MCF 10A (cell line): ENCODE data around the gene PIP4P1. TPM values are rescaled to one million over a fixed set of nuclear protein-coding genes. Genes with fewer than 3 reads are reported as not detected.
A peak's percentile ranks its signal among the peaks of the same experiment; 100 is the strongest.

Experiments used
- BruUV-seq: library from RNA; stranded (reverse); fragments of 400-500 nt; replicated peaks from 2 replicates; lab custom pipeline; 2021; lab: Mats Ljungman, UMichigan
- CTCF ChIA-PET: fragments of 300-600 bp; sonication (Branson Sonifier 250); formaldehyde crosslinking; extraction: SDS; loops from one replicate; lab custom pipeline; 2021; ENCODE audit warnings: antibody characterized with exemption, inconsistent platforms; lab: Yijun Ruan, JAX
- POLR2A ChIA-PET: fragments of 300-600, 350-650 bp; sonication (Branson Sonifier 250); formaldehyde crosslinking; extraction: SDS; loops from one replicate; lab custom pipeline; 2020; ENCODE audit warnings: antibody characterized with exemption, inconsistent platforms; lab: Yijun Ruan, JAX
- DNase-seq: peaks from one replicate; pipeline ENCODE4 v3.0.0-alpha.2; 2018; ENCODE audit not compliant: unreplicated experiment
- H3K27ac Mint-ChIP-seq: one replicate; pipeline ENCODE4 v1.8.0; 2022; ENCODE audit warnings: mild to moderate bottlenecking, low read depth, mixed read lengths; ENCODE audit not compliant: unreplicated experiment
- H3K27me3 Mint-ChIP-seq: one replicate; pipeline ENCODE4 v1.8.0; 2022; ENCODE audit warnings: mixed read lengths; ENCODE audit not compliant: insufficient read depth, unreplicated experiment
- H3K36me3 Mint-ChIP-seq: one replicate; pipeline ENCODE4 v1.8.0; 2022; ENCODE audit warnings: mild to moderate bottlenecking, moderate library complexity, mixed read lengths; ENCODE audit not compliant: insufficient read depth, unreplicated experiment
- H3K4me1 Mint-ChIP-seq: one replicate; pipeline ENCODE4 v1.8.0; 2022; ENCODE audit warnings: mixed read lengths; ENCODE audit not compliant: insufficient read depth, unreplicated experiment
- H3K4me3 Mint-ChIP-seq: one replicate; pipeline ENCODE4 v1.8.0; 2022; ENCODE audit warnings: mild to moderate bottlenecking, moderate library complexity, mixed read lengths; ENCODE audit not compliant: unreplicated experiment
- H3K9me3 Mint-ChIP-seq: one replicate; pipeline ENCODE4 v1.8.0; 2022; ENCODE audit warnings: mixed read lengths; ENCODE audit not compliant: unreplicated experiment
- CTCF ChIP-seq: fragments of 200-600 bp; IDR thresholded peaks from one replicate; pipeline ENCODE4 v1.8.0; 2022; ENCODE audit warnings: antibody characterized with exemption, mild to moderate bottlenecking; ENCODE audit not compliant: unreplicated experiment
- intact Hi-C: fragments of 100-400 bp; cut with micrococcal nuclease; formaldehyde crosslinking; loops from 2 replicates; pipeline ENCODE4 v1.14.1; 2022
- total RNA-seq: library from RNA; stranded (reverse); gene quantifications from 2 replicates; pipeline ENCODE4 v1.2.3, GENCODE V29; 2022

Gene PIP4P1
- total RNA-seq, 1 experiment from 2014 or later, result 22.5 TPM

GRCh38 chr14:20490563-20490962 is 29.3 kb upstream of the PIP4P1 start:
- ChIA-PET CTCF (interaction anchor here (0.5 to 2.1 kb wide), 3 partner anchors 40 to 485 kb away, joined by 3 to 6 read pairs (median 4); no protein-coding TSS in a partner anchor), POLR2A (interaction anchor here (0.6 to 4.4 kb wide), 2 partner anchors 20 to 37 kb away, joined by 4 to 30 read pairs; partner anchors contain the start of gene PNP)
- Mint-ChIP-seq H3K27me3 (no peaks in the 10 kb centered on the region), H3K4me1 (peaks cover 28% of the 10 kb centered on the region), H3K36me3 (no peaks in the 10 kb centered on the region), H3K4me3 (no peak overlapping the region), H3K9me3 (no peaks in the 10 kb centered on the region), H3K27ac (no peak overlapping the region)
- no TSS peak for BruUV-seq
- no peak for TF ChIP-seq CTCF
- no peak for DNase-seq
- intact Hi-C loops, result no loop called here

GRCh38 chr14:20489093-20489994 is 28.1 kb upstream of the PIP4P1 start:
- POLR2A ChIA-PET, result interaction anchor here (0.7 to 4.4 kb wide), 4 partner anchors 19 to 147 kb away, joined by 3 to 30 read pairs (median 6); partner anchors contain the start of genes PIP4P1 and PNP
- DNase-seq, result peak; percentile 53
- Mint-ChIP-seq H3K36me3 (no peaks in the 10 kb centered on the region), H3K4me3 (no peak overlapping the region), H3K9me3 (no peaks in the 10 kb centered on the region), H3K27me3 (no peaks in the 10 kb centered on the region), H3K27ac (peak overlapping the region; percentile 1), H3K4me1 (peaks cover 26% of the 10 kb centered on the region)
- BruUV-seq, result no TSS peak
- no peak for TF ChIP-seq CTCF
- intact Hi-C loops, result no loop called here
- CTCF ChIA-PET, result interaction anchor here (0.6 to 1.2 kb wide), 5 partner anchors 13 to 42 kb away, joined by 3 to 4 read pairs (median 3); partner anchors contain the start of gene PIP4P1

GRCh38 chr14:20487396-20487725 is 26.1 kb upstream of the PIP4P1 start:
- no TSS peak for BruUV-seq
- TF ChIP-seq CTCF, result no peak
- ChIA-PET POLR2A (interaction anchor here (0.7 to 4.4 kb wide), 2 partner anchors 12 to 17 kb away, joined by 3 to 30 read pairs; partner anchors contain the start of gene PNP), CTCF (interaction anchor here (0.5 to 1.8 kb wide), 10 partner anchors 12 to 127 kb away, joined by 3 to 15 read pairs (median 4); no protein-coding TSS in a partner anchor)
- intact Hi-C loops, result no loop called here
- H3K4me1 Mint-ChIP-seq, result peaks cover 26% of the 10 kb centered on the region
- H3K4me3 Mint-ChIP-seq, result no peak overlapping the region
- H3K36me3 Mint-ChIP-seq, result no peaks in the 10 kb centered on the region
- DNase-seq, result no peak
- H3K27ac Mint-ChIP-seq, result no peak overlapping the region
- H3K27me3 Mint-ChIP-seq, result no peaks in the 10 kb centered on the region
- H3K9me3 Mint-ChIP-seq, result no peaks in the 10 kb centered on the region
